GM12892 (cell line): ENCODE data around the gene UBE3A.

Source experiments
- POLR2A ChIP-seq: IDR thresholded peaks from 2 replicates; pipeline ENCODE4 v1.6.1; 2011; ENCODE audit warnings: low read depth, low read length, control low read depth
- POLR2AphosphoS5 ChIP-seq: IDR thresholded peaks from 2 replicates; pipeline ENCODE4 v1.6.1; 2011; ENCODE audit warnings: low read depth, low read length, control low read depth

GRCh38 chr15:25401501-25401900 is 37.3 kb downstream of the UBE3A start:
- no peak for TF ChIP-seq POLR2AphosphoS5
- TF ChIP-seq POLR2A = no peak
